HepG2 (cell line): ENCODE data around the gene OPRL1. TPM values are rescaled to one million over a fixed set of nuclear protein-coding genes. Genes with fewer than 3 reads are reported as not detected.

ENCODE experiments used
- ATAC-seq: fragments of 200-7000 bp; cut with Tn5 transposase; 3 replicates; pipeline ENCODE4 v1.9.1; 2020; ENCODE audit warnings: mild to moderate bottlenecking, moderate library complexity
- BruUV-seq: library from RNA; stranded (reverse); fragments of 400-500 nt; replicated peaks from 2 replicates; lab custom pipeline; 2021; lab: Mats Ljungman, UMichigan
- CTCF ChIA-PET: fragments of 300-600 bp; formaldehyde crosslinking; extraction: SDS; loops from one replicate; lab custom pipeline; 2021; ENCODE audit warnings: low total read pairs, inconsistent platforms, low intra/inter-chr PET ratio; lab: Yijun Ruan, JAX
- POLR2A ChIA-PET: fragments of 350-600 bp; sonication (Branson Sonifier 250); formaldehyde crosslinking; loops from one replicate; lab custom pipeline; 2020; ENCODE audit warnings: antibody characterized with exemption, inconsistent platforms; lab: Yijun Ruan, JAX
- DNase-seq: peaks from one replicate; pipeline ENCODE4 v3.0.0-alpha.2; 2015; ENCODE audit warnings: low spot score
- FAIRE-seq: peaks from 3 replicates; lab custom pipeline; 2011; peaks lifted over from hg19 to GRCh38; lab: Jason Lieb, UNC
- H2AFZ ChIP-seq: one replicate; pipeline ENCODE4 v1.6.1; 2011; ENCODE audit warnings: low read length, inconsistent platforms
- H3K27ac ChIP-seq: fragments of 300-600 bp; 3 replicates; pipeline ENCODE4 v1.8.0; 2011; ENCODE audit warnings: mixed run types, mild to moderate bottlenecking, mixed read lengths, low read length, inconsistent platforms; ENCODE audit not compliant: insufficient read depth; ENCODE audit errors: extremely low read length
- H3K27me3 ChIP-seq, 2 experiments: fragments of 200-600 bp in 1 of 2; 2 replicates in 1 of 2; 3 replicates in 1 of 2; pipeline versions ENCODE4 v1.6.0 to v1.8.0; 2011; ENCODE audit warnings: low read length in 2 of 2, mild to moderate bottlenecking in 2 of 2, moderate library complexity in 2 of 2, inconsistent platforms in 1 of 2; ENCODE audit not compliant: insufficient read depth in 2 of 2, control insufficient read depth in 1 of 2
- H3K36me3 ChIP-seq, 2 experiments: fragments of 200-600 bp in 1 of 2; replicated peaks in 1 of 2; 2 replicates in 1 of 2; 3 replicates in 1 of 2; pipeline versions ENCODE4 v1.5.1 to v1.8.0; 2011; ENCODE audit warnings: low read length in 2 of 2, inconsistent platforms in 1 of 2; ENCODE audit not compliant: insufficient read depth in 2 of 2, control insufficient read depth in 1 of 2
- H3K4me1 ChIP-seq: 2 replicates; pipeline ENCODE4 v1.5.1; 2012; ENCODE audit warnings: low read length, inconsistent platforms; ENCODE audit not compliant: insufficient read depth
- H3K4me2 ChIP-seq: 2 replicates; pipeline ENCODE4 v1.6.0; 2011; ENCODE audit warnings: low read depth, low read length, inconsistent platforms
- H3K4me3 ChIP-seq, 3 experiments: fragments of 200-600 bp in 1 of 3; sonication (generic), shearing (Covaris generic) in 1 of 3; replicated peaks in 1 of 3; 2 replicates each; pipeline ENCODE4 v1.5.1; 2011 to 2016; ENCODE audit warnings: low read length in 3 of 3, inconsistent platforms in 2 of 3, low read depth in 2 of 3, mild to moderate bottlenecking in 2 of 3, control low read depth in 1 of 3, mixed read lengths in 1 of 3; ENCODE audit not compliant: insufficient read depth in 1 of 3
- H3K79me2 ChIP-seq: one replicate; pipeline ENCODE4 v1.6.1; 2011; ENCODE audit warnings: low read length, inconsistent platforms; ENCODE audit not compliant: insufficient read depth
- H3K9ac ChIP-seq: 2 replicates; pipeline ENCODE4 v1.6.0; 2011; ENCODE audit warnings: mild to moderate bottlenecking, low read depth, low read length, inconsistent platforms; ENCODE audit not compliant: insufficient read depth
- H3K9me3 ChIP-seq: 2 replicates; pipeline ENCODE4 v1.5.1; 2012; ENCODE audit warnings: mild to moderate bottlenecking, low read length
- H4K20me1 ChIP-seq: 2 replicates; pipeline ENCODE4 v1.6.0; 2011; ENCODE audit warnings: inconsistent platforms, mild to moderate bottlenecking, low read length, moderate library complexity; ENCODE audit not compliant: insufficient read depth
- AKNA ChIP-seq: sonication (generic); formaldehyde crosslinking; IDR thresholded peaks from 2 replicates; pipeline ENCODE4 v1.4.0; 2020; ENCODE audit warnings: missing genetic modification reagents, borderline replicate concordance
- JUND ChIP-seq: sonication (generic); formaldehyde crosslinking; IDR thresholded peaks from 2 replicates; pipeline ENCODE4 v1.8.0; 2022; ENCODE audit warnings: mild to moderate bottlenecking, missing genetic modification reagents
- ZBTB7A ChIP-seq: sonication (generic); formaldehyde crosslinking; IDR thresholded peaks from 2 replicates; pipeline ENCODE4 v1.8.0; 2022; ENCODE audit warnings: mild to moderate bottlenecking, missing genetic modification reagents
- ZBTB8A ChIP-seq: sonication (generic); formaldehyde crosslinking; IDR thresholded peaks from 2 replicates; pipeline ENCODE4 v1.4.0; 2020; ENCODE audit warnings: mild to moderate bottlenecking, low read depth, missing genetic modification reagents, borderline replicate concordance
- ZNF615 ChIP-seq: sonication (generic); formaldehyde crosslinking; IDR thresholded peaks from 2 replicates; pipeline ENCODE4 v1.5.0; 2020; ENCODE audit warnings: mild to moderate bottlenecking, missing genetic modification reagents, borderline replicate concordance
- ZNF746 ChIP-seq: sonication (generic); formaldehyde crosslinking; IDR thresholded peaks from 2 replicates; pipeline ENCODE4 v1.8.0; 2022; ENCODE audit warnings: mild to moderate bottlenecking, missing genetic modification reagents
- WGBS: methylation state at CpG from one replicate; pipeline ENCODE4 v1.1.6; 2017; ENCODE audit warnings: low lambda C conversion rate; 5-methylcytosine and 5-hydroxymethylcytosine counted together
- in situ Hi-C: cut with HindIII; loops from 2 replicates; pipeline ENCODE4 v1.10.0; 2017; ENCODE audit warnings: low pct_unique_long_range_greater_than_20kb; ENCODE audit not compliant: extremely low pct_ligation_motif_present
- intact Hi-C: fragments of 100-400 bp; cut with micrococcal nuclease; formaldehyde crosslinking; loops from one replicate; pipeline ENCODE4 v1.10.0; 2022; ENCODE audit not compliant: unreplicated experiment
- polyA plus RNA-seq, 8 experiments: library from polyadenylated mRNA; depleted of rRNA in 3 of 8; stranded (reverse) in 7 of 8; unstranded in 1 of 8; fragments of >200 nt; fragmentation: Illumina TruSeq in 4 of 8; extraction: Trizol in 4 of 8; gene quantifications; 2 replicates each; pipeline versions ENCODE4 v1.2.1 to v1.2.3, GENCODE V29; 2011 to 2016; ENCODE audit warnings: low read depth in 4 of 8, missing spikeins in 1 of 8, mixed read lengths in 1 of 8; ENCODE audit not compliant: insufficient read depth in 1 of 8
- total RNA-seq, 5 experiments: library from RNA; depleted of rRNA; stranded (reverse); fragments of >200 nt; fragmentation: Illumina TruSeq; extraction: Trizol; gene quantifications; 2 replicates each; pipeline ENCODE4 v1.2.3, GENCODE V29; 2016; ENCODE audit warnings: low read depth in 1 of 5
- TF ChIP-seq, protein P1 (sequence below): fragments of 450-650 bp; IDR thresholded peaks from 2 replicates; pipeline ENCODE4 v1.6.1; 2016

Gene OPRL1
- total and polyA plus RNA-seq, 2 of the 13 experiments (the other 11 are each of a cell fraction or from before 2014, with no cell fraction given): 0.35 to 0.71 TPM

DNA sequence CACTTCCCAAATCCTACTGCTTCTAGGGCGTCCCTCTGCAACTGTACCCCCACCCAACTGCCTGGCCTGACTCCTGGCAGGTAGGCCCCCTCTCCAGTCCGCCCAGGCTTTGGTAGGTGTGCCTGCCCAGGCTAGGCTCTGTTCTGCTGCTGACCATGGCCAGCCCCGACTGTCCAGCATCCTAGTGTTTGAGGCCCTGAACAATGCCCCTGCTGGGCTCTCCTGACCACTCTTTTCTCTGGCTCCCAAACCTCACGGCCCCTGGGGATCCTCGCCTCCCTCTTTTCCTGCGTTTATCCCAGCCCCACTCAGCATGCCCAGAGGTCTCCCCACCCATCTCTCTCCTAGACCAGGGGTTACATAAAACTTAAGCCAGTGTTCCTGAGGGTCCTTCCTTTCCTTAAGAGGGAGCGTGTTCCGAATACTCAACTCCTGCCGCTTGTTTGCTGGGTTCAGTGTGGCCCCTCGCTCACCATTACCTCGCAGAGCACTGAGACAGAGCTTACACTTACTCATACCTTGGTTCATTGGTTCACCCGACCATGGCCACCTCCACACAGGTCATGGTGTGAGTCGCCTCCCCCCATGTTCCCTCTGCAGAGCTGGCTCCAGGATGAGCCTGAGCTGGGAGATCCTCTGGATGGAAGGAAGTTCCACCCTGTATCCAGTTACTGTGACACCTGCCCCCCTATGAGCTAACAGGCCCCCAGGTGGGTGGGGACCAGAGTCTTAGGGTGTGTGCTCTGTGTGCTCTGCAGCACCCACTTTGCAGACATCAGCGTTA is 63.3 kb downstream of the OPRL1 start (continued):
- TF ChIP-seq AKNA (CRISPR knock-in tag) (no peak), ZNF746 (CRISPR knock-in tag) (no peak), ZNF615 (CRISPR knock-in tag) (no peak)

- no peak overlapping the region for H3K4me2 ChIP-seq
- no peaks in the 10 kb centered on the region for H4K20me1 ChIP-seq
- H3K9me3 ChIP-seq: peaks cover 26% of the 10 kb centered on the region
- FAIRE-seq (no peak), DNase-seq (no peak), ATAC-seq (no peak)
- H3K27ac ChIP-seq: no peak overlapping the region
- TF ChIP-seq JUND (CRISPR knock-in tag): peak; percentile 41; the same call in 1 of the 2 replicates
- peak; percentile 56; the same call in 1 of the 2 replicates for TF ChIP-seq ZBTB7A
- TF ChIP-seq, protein P1, sequence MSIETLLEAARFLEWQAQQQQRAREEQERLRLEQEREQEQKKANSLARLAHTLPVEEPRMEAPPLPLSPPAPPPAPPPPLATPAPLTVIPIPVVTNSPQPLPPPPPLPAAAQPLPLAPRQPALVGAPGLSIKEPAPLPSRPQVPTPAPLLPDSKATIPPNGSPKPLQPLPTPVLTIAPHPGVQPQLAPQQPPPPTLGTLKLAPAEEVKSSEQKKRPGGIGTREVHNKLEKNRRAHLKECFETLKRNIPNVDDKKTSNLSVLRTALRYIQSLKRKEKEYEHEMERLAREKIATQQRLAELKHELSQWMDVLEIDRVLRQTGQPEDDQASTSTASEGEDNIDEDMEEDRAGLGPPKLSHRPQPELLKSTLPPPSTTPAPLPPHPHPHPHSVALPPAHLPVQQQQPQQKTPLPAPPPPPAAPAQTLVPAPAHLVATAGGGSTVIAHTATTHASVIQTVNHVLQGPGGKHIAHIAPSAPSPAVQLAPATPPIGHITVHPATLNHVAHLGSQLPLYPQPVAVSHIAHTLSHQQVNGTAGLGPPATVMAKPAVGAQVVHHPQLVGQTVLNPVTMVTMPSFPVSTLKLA: peak; percentile 97
- no peak for TF ChIP-seq ZBTB8A (CRISPR knock-in tag)
- H3K4me3 ChIP-seq: no peak overlapping the region
- H3K79me2 ChIP-seq: no peaks in the 10 kb centered on the region
- H3K27me3 ChIP-seq: peaks cover 11 to 41% of the 10 kb centered on the region in 2 experiments; a peak in 4 of 5 replicates
- H3K4me1 ChIP-seq: no peaks in the 10 kb centered on the region
- no peak overlapping the region for H3K9ac ChIP-seq
- ChIA-PET POLR2A (no interaction called here), CTCF (no interaction called here)
- no TSS peak for BruUV-seq
- intact Hi-C loops: no loop called here
- in situ Hi-C loops: no loop called here
- H3K36me3 ChIP-seq: no peaks in the 10 kb centered on the region
- WGBS: 52% methylated on average over 5 of the region's 8 CpGs
- H2AFZ ChIP-seq: no peak overlapping the region
Measured at GRCh38 chr20:64144144-64144912, 64.4 kb downstream of the OPRL1 start.
